Measurements from ENCODE around the gene TMEM140. TPM values are rescaled to one million over a fixed set of nuclear protein-coding genes. Genes with fewer than 3 reads are reported as not detected.

TMEM140 gene
- total RNA-seq, 1 donor from 2014 or later, result 4.8 TPM

GRCh38 chr7:135160858-135161653 is 13.2 kb downstream of the TMEM140 start:
- peaks cover 91% of the 10 kb centered on the region for H3K36me3 Mint-ChIP-seq (ENCODE audit: low read depth)
- intact Hi-C loops (cut with micrococcal nuclease), result no loop called here
- no peak overlapping the region for H3K4me3 Mint-ChIP-seq (ENCODE audit: low read depth)
- DNase-seq (ENCODE audit: low spot score), result no peak
- peaks cover 44% of the 10 kb centered on the region for H3K9me3 Mint-ChIP-seq
- H3K27ac Mint-ChIP-seq, result peak overlapping the region; percentile 76
- H3K4me1 Mint-ChIP-seq (ENCODE audit: low read depth), result peaks cover 22% of the 10 kb centered on the region
- H3K27me3 Mint-ChIP-seq (ENCODE audit: low read depth), result no peaks in the 10 kb centered on the region

GRCh38 chr7:135161669-135162068 is 13.8 kb downstream of the TMEM140 start:
- peak overlapping the region; percentile 44 for H3K27ac Mint-ChIP-seq

DNA sequence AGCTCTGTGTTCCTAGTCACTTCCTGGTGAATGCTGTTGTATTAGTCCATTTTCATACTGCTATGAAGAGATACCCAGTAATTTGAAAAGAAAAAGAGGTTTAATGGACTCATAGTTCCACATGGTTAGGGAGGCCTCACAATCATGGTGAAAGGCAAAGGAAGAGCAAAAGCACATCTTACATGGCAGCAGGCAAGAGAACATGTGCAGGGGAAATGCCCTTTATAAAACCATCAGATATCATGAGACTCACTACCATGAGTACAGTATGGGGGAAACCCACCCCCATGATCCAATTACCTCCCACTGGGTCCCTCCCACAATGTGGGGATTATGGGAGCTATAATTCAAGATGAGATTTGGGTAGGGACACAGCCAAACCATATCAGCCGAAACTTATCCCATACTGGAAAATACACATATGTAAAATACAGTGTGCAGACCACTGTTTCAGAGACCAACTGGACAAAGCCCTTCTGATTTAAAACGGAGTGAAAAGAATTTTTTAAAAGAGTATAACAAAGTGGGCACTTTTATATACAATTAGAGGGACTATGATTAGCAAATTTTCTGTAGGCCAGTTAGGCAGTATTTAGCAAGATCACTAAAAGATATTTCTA is 14.6 kb downstream of the TMEM140 start:
- intact Hi-C loops (cut with micrococcal nuclease), result no loop called here
- Mint-ChIP-seq H3K27ac (no peak overlapping the region), H3K36me3 (ENCODE audit: low read depth) (peaks cover 90% of the 10 kb centered on the region), H3K4me3 (ENCODE audit: low read depth) (no peak overlapping the region), H3K9me3 (peaks cover 30% of the 10 kb centered on the region), H3K4me1 (ENCODE audit: low read depth) (peaks cover 26% of the 10 kb centered on the region), H3K27me3 (ENCODE audit: low read depth) (no peaks in the 10 kb centered on the region)
- no peak for DNase-seq (ENCODE audit: low spot score)

More at GRCh38 chr7:135161669-135162068, 13.8 kb downstream of the TMEM140 start:
- DNase-seq (ENCODE audit: low spot score), result no peak
- Mint-ChIP-seq H3K9me3 (peaks cover 38% of the 10 kb centered on the region), H3K4me1 (ENCODE audit: low read depth) (peaks cover 22% of the 10 kb centered on the region), H3K36me3 (ENCODE audit: low read depth) (peaks cover 91% of the 10 kb centered on the region), H3K4me3 (ENCODE audit: low read depth) (no peak overlapping the region), H3K27me3 (ENCODE audit: low read depth) (no peaks in the 10 kb centered on the region)
- intact Hi-C loops (cut with micrococcal nuclease), result no loop called here

DNA sequence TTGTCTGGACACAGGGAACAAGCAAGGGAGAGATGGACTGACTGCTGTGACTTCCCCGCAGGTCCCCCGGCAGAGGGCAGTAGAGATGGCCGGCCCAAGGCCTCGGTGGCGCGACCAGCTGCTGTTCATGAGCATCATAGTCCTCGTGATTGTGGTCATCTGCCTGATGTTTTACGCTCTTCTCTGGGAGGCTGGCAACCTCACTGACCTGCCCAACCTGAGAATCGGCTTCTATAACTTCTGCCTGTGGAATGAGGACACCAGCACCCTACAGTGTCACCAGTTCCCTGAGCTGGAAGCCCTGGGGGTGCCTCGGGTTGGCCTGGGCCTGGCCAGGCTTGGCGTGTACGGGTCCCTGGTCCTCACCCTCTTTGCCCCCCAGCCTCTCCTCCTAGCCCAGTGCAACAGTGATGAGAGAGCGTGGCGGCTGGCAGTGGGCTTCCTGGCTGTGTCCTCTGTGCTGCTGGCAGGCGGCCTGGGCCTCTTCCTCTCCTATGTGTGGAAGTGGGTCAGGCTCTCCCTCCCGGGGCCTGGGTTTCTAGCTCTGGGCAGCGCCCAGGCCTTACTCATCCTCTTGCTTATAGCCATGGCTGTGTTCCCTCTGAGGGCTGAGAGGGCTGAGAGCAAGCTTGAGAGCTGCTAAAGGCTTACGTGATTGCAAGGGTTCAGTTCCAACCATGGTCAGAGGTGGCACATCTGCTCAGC is 16.6 kb downstream of the TMEM140 start:
- Mint-ChIP-seq H3K27me3 (ENCODE audit: low read depth) (no peaks in the 10 kb centered on the region), H3K4me1 (ENCODE audit: low read depth) (peaks cover 39% of the 10 kb centered on the region), H3K27ac (no peak overlapping the region), H3K36me3 (ENCODE audit: low read depth) (peaks cover 93% of the 10 kb centered on the region), H3K4me3 (ENCODE audit: low read depth) (no peak overlapping the region), H3K9me3 (peaks cover 24% of the 10 kb centered on the region)
- DNase-seq (ENCODE audit: low spot score), result no peak
- intact Hi-C loops (cut with micrococcal nuclease), result no loop called here

DNA sequence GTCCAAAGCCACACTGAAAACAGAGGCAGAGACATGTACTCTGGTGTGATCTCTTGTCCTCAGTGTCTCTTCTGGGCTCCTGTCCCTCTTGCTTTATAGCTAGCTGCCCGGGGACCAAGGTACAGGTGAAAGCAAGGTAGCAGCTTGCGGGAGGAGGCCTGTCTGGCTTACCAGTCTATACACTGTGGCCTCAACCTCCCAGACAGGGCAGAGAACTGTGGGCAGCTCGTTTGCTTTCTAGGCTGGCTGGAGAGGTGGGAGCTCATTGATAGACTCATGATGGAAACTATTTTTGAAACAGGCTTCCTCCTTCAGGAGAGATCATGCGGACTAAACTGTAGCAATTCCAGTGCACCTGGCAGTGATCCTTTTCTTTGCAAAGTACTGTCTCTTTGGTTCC is 18.0 kb downstream of the TMEM140 start:
- no peak overlapping the region for H3K4me3 Mint-ChIP-seq (ENCODE audit: low read depth)
- peaks cover 19% of the 10 kb centered on the region for H3K9me3 Mint-ChIP-seq
- no peak for DNase-seq (ENCODE audit: low spot score)
- no peaks in the 10 kb centered on the region for H3K27me3 Mint-ChIP-seq (ENCODE audit: low read depth)
- H3K4me1 Mint-ChIP-seq (ENCODE audit: low read depth), result peaks cover 32% of the 10 kb centered on the region
- H3K27ac Mint-ChIP-seq, result no peak overlapping the region
- intact Hi-C loops (cut with micrococcal nuclease), result no loop called here
- H3K36me3 Mint-ChIP-seq (ENCODE audit: low read depth), result peaks cover 85% of the 10 kb centered on the region

DNA sequence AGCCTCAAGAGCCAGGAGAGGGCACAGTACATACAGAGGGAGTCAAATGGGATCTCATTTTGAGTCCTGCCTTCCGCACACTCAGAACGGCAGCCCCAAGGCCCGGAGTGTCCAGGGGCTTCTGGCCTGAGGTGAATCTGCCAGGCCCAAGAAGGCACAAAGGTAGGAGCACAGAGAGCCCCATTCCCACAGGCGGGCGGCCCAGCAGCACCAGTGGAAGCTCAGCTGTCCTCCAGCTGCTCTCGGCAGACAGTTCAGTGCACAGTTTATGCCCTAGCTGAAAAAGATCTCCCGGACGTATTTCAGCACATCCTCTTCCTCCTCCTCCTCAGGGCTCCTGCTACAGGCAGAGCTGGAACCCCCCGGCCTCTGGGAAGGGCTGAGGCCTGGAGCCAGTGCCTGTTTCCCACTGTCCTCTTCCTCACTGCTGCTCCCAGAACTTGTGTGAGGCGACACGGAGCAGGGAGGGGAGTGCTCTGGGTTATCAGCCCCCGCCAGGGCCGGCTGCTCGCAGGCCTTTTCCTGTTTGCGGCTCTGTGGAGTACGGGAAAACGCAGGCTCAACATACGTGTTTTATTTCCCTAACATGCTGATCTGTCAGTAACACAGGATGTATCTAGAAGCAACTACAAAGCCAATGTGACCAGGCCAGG is 18.6 kb downstream of the TMEM140 start:
- Mint-ChIP-seq H3K36me3 (ENCODE audit: low read depth) (peaks cover 79% of the 10 kb centered on the region), H3K27me3 (ENCODE audit: low read depth) (no peaks in the 10 kb centered on the region), H3K27ac (no peak overlapping the region), H3K4me3 (ENCODE audit: low read depth) (no peak overlapping the region), H3K9me3 (peaks cover 16% of the 10 kb centered on the region), H3K4me1 (ENCODE audit: low read depth) (peaks cover 30% of the 10 kb centered on the region)
- intact Hi-C loops (cut with micrococcal nuclease), result no loop called here
- no peak for DNase-seq (ENCODE audit: low spot score)

- Mint-ChIP-seq H3K36me3 (ENCODE audit: low read depth) (peaks cover 69% of the 10 kb centered on the region), H3K4me1 (ENCODE audit: low read depth) (peaks cover 33% of the 10 kb centered on the region), H3K27ac (peak overlapping the region; percentile 3), H3K27me3 (ENCODE audit: low read depth) (no peaks in the 10 kb centered on the region), H3K9me3 (peaks cover 6% of the 10 kb centered on the region), H3K4me3 (ENCODE audit: low read depth) (no peak overlapping the region)
- intact Hi-C loops (cut with micrococcal nuclease), result no loop called here
- DNase-seq (ENCODE audit: low spot score), result no peak
Observed at GRCh38 chr7:135167365-135167917, 19.6 kb downstream of the TMEM140 start.

DNA sequence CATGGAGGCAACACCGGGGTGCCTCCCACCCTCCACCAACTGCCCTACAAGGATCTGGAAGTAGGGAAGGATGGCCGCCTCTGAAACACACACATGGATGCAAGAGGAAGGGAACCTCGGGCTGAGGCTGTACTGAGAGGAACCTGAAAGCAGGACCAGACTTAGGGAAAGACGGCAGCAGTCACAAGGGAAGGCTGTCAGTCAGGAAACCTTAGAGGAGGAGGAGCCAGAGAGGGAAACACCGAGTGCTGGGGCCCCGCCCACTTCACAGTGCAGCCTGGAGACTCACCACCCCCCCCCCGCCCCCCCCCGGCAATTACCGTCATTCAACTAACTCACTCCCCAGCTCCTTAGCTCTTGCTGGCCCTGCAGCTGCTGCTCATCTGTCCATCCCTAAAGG is 20.1 kb downstream of the TMEM140 start:
- Mint-ChIP-seq H3K36me3 (ENCODE audit: low read depth) (peaks cover 63% of the 10 kb centered on the region), H3K27me3 (ENCODE audit: low read depth) (no peaks in the 10 kb centered on the region), H3K27ac (peak overlapping the region; percentile 23), H3K9me3 (peaks cover under 1% of the 10 kb centered on the region), H3K4me1 (ENCODE audit: low read depth) (peaks cover 33% of the 10 kb centered on the region), H3K4me3 (ENCODE audit: low read depth) (peak overlapping the region; percentile 95)
- no peak for DNase-seq (ENCODE audit: low spot score)
- intact Hi-C loops (cut with micrococcal nuclease), result loop anchor here (2.0 kb wide), 1 partner anchor 521 kb away; the partner anchor contains the start of gene BPGM

DNA sequence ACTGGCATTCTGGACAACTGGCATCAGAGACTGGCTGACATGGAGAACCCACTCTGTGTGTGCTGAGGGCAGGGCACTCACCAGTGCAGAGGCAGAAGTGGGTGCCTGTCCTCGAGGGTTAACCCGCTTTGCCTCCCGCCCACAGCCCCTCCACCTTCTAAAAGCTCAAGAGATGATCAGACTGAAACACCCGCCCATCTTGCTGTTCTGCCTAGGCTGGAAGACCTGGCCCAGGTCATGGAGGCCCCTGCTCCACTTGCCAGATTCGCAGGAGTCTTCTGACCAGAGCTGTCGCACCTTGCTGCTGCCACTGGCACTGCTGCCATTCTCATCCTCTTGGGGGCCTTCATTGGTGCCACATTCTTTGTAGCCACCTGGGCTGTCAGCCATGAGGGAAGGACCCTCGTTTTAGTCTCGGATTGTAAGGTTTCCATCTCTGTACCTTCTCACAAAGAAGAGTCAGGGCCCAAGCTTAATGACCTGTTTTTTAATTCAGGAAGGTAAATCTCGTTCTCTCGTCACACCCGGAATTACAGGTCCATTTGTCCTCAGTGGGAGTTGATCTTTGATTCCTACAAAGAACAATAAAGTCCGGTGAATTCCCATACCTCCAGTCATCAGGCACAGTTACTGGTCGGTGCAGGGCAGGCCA is 20.7 kb downstream of the TMEM140 start:
- no peaks in the 10 kb centered on the region for H3K27me3 Mint-ChIP-seq (ENCODE audit: low read depth)
- peak overlapping the region; percentile 95 for H3K4me3 Mint-ChIP-seq (ENCODE audit: low read depth)
- peak overlapping the region; percentile 95 for H3K27ac Mint-ChIP-seq
- peaks cover 33% of the 10 kb centered on the region for H3K4me1 Mint-ChIP-seq (ENCODE audit: low read depth)
- no peaks in the 10 kb centered on the region for H3K9me3 Mint-ChIP-seq
- no peak for DNase-seq (ENCODE audit: low spot score)
- intact Hi-C loops (cut with micrococcal nuclease), result loop anchor here (1.0 to 2.0 kb wide), 2 partner anchors 182 to 522 kb away; partner anchors contain the start of genes AGBL3 and BPGM
- peaks cover 62% of the 10 kb centered on the region for H3K36me3 Mint-ChIP-seq (ENCODE audit: low read depth)

- Mint-ChIP-seq H3K27ac (peak overlapping the region; percentile 95), H3K27me3 (ENCODE audit: low read depth) (no peaks in the 10 kb centered on the region), H3K9me3 (no peaks in the 10 kb centered on the region), H3K4me1 (ENCODE audit: low read depth) (peaks cover 33% of the 10 kb centered on the region), H3K36me3 (ENCODE audit: low read depth) (peaks cover 55% of the 10 kb centered on the region), H3K4me3 (ENCODE audit: low read depth) (peak overlapping the region; percentile 95)
- peak; percentile 40 for DNase-seq (ENCODE audit: low spot score)
- intact Hi-C loops (cut with micrococcal nuclease), result loop anchor here (1.0 to 2.0 kb wide), 2 partner anchors 183 to 523 kb away; partner anchors contain the start of genes AGBL3 and BPGM
Observed at GRCh38 chr7:135169141-135169963, 21.5 kb downstream of the TMEM140 start.

- H3K4me1 Mint-ChIP-seq (ENCODE audit: low read depth), result peaks cover 33% of the 10 kb centered on the region
- H3K27me3 Mint-ChIP-seq (ENCODE audit: low read depth), result no peaks in the 10 kb centered on the region
- H3K27ac Mint-ChIP-seq, result peak overlapping the region; percentile 95
- no peaks in the 10 kb centered on the region for H3K9me3 Mint-ChIP-seq
- H3K36me3 Mint-ChIP-seq (ENCODE audit: low read depth), result peaks cover 49% of the 10 kb centered on the region
- no peak for DNase-seq (ENCODE audit: low spot score)
- intact Hi-C loops (cut with micrococcal nuclease), result loop anchor here (1.0 to 10.0 kb wide), 8 partner anchors 22 to 735 kb away; partner anchors contain the start of genes AGBL3, BPGM, NUP205 and STMP1
- H3K4me3 Mint-ChIP-seq (ENCODE audit: low read depth), result peak overlapping the region; percentile 95
Observed at GRCh38 chr7:135169964-135170273, 22.0 kb downstream of the TMEM140 start.

Measured in activated T-helper 2 cell treated with anti-CD3 and anti-CD28 coated beads, Interferon-gamma antibody, Interleukin-2, Interleukin-4, amounts not matched to agents 10 μg/mL and 5 μg/mL and 100 μg/mL, durations not matched to agents 14 hours and 24 hours and 36 hours (primary cell).